ENCODE measurements around the gene MDGA2. TPM values are rescaled to one million over a fixed set of nuclear protein-coding genes. Genes with fewer than 3 reads are reported as not detected.
"Not testable (repeated sequence)": the region's sequence is repeated elsewhere in the genome, so short reads cannot be mapped to it uniquely, and the experiment has no call there.

MDGA2 gene
- polyA plus RNA-seq, 1 donor = 0.82 TPM

DNA sequence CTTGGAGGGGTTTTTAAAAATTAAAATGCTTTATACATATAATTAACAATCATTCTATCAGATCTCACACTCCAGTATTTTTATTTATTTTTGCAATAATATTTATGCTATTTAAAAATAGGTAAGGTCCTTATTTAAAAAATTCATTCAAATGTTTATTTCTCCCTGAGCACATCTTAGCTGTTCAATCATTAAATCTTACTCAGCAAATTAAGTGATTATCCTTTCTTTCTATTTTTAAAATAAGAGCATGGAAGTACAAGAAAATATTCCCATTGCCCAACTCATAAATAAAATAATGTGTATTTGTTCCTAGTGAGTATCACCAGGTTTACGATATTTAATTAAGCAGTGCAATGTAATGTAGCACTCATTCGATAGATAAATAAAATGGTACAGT, 666.7 kb downstream of the MDGA2 start:
- Histone ChIP-seq H3K27me3 (ENCODE audit: control insufficient read depth, insufficient read depth, low read length) (no peaks in the 10 kb centered on the region), H3K27ac (ENCODE audit: low read length) (no peak overlapping the region), H3K9me3 (ENCODE audit: control insufficient read depth, low read depth, low read length) (no peaks in the 10 kb centered on the region), H3K36me3 (ENCODE audit: control insufficient read depth, insufficient read depth, low read length) (no peaks in the 10 kb centered on the region), H3K4me3 (ENCODE audit: low read length) (no peak overlapping the region), H3K4me1 (ENCODE audit: control insufficient read depth, insufficient read depth, low read length) (no peaks in the 10 kb centered on the region)
- no peak for DNase-seq
- no CpG with 5 or more reads among the region's 2 CpGs for WGBS (ENCODE audit: insufficient coverage, low lambda C conversion rate)

DNA sequence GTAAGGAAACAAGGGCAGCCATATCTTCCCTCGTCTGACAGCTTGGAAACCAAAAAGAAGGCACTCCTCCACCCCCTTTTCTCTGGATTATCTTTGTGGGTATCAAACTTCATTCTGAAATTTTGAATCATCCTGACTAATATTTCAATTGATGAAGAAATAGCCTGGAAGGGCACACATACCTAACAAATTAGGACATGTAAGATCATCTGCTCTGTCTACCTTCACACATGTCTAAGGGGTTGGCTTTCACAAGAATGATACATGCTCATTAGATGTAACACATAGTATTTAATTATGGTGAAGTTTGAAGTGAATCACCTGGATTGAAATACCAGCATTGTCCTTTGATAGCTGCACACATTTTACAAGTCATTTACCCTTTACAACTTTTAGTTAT, 675.7 kb downstream of the MDGA2 start:
- H3K4me1 ChIP-seq (ENCODE audit: control insufficient read depth, insufficient read depth, low read length) = no peaks in the 10 kb centered on the region
- no peaks in the 10 kb centered on the region for H3K9me3 ChIP-seq (ENCODE audit: control insufficient read depth, low read depth, low read length)
- H3K27me3 ChIP-seq (ENCODE audit: control insufficient read depth, insufficient read depth, low read length) = no peaks in the 10 kb centered on the region
- H3K36me3 ChIP-seq (ENCODE audit: control insufficient read depth, insufficient read depth, low read length) = no peaks in the 10 kb centered on the region
- H3K4me3 ChIP-seq (ENCODE audit: low read length) = no peak overlapping the region
- no peak overlapping the region for H3K27ac ChIP-seq (ENCODE audit: low read length)
- no CpG with 5 or more reads among the region's 1 CpG for WGBS (ENCODE audit: insufficient coverage, low lambda C conversion rate)
- DNase-seq = no peak

DNA sequence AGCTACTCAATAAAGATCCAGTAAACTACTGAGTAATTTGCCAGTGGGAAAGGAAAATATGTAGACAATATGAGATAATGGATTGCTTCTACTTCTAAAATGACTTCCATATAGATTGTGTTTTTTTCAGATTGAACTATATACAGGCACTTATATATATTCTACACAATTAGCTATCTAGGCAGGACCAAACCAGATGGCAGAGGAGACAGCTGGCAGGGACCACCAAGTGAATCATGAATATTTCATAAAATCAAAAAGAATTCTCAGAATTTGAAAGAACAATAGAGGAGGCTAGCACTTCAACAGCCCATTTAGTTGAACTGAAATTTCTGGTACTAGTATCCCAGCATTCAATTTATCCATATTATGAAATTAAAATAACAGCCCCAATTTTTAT, 685.8 kb downstream of the MDGA2 start:
- H3K36me3 ChIP-seq (ENCODE audit: control insufficient read depth, insufficient read depth, low read length) = no peaks in the 10 kb centered on the region
- H3K4me1 ChIP-seq (ENCODE audit: control insufficient read depth, insufficient read depth, low read length) = no peaks in the 10 kb centered on the region
- no peaks in the 10 kb centered on the region for H3K27me3 ChIP-seq (ENCODE audit: control insufficient read depth, insufficient read depth, low read length)
- H3K9me3 ChIP-seq (ENCODE audit: control insufficient read depth, low read depth, low read length) = no peaks in the 10 kb centered on the region
- DNase-seq = no peak
- H3K27ac ChIP-seq (ENCODE audit: low read length) = no peak overlapping the region
- H3K4me3 ChIP-seq (ENCODE audit: low read length) = no peak overlapping the region

DNA sequence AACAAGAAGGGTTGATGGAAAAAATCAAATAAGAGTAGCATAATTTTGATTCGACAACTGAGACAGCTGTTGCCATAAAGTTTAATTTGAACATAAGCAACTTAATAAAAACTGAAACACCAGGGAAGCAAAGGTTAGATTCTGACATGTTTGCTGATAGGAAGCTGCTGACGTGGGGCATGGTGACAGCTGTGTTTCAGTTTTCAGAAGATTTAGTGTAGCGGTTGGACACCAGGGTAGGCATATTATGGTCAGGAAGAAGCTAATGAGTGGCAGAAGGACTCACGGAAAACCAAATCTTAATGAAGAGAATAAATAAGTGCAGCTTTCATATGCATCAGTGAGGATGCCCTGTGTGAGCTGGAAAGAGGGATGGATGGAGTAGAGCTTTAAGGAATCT, 687.1 kb downstream of the MDGA2 start:
- DNase-seq = no peak
- Histone ChIP-seq H3K4me1 (ENCODE audit: control insufficient read depth, insufficient read depth, low read length) (no peaks in the 10 kb centered on the region), H3K36me3 (ENCODE audit: control insufficient read depth, insufficient read depth, low read length) (no peaks in the 10 kb centered on the region), H3K9me3 (ENCODE audit: control insufficient read depth, low read depth, low read length) (no peaks in the 10 kb centered on the region), H3K4me3 (ENCODE audit: low read length) (no peak overlapping the region), H3K27ac (ENCODE audit: low read length) (no peak overlapping the region), H3K27me3 (ENCODE audit: control insufficient read depth, insufficient read depth, low read length) (no peaks in the 10 kb centered on the region)
- 80% methylated on average over 1 of the region's 4 CpGs for WGBS (ENCODE audit: insufficient coverage, low lambda C conversion rate)

DNA sequence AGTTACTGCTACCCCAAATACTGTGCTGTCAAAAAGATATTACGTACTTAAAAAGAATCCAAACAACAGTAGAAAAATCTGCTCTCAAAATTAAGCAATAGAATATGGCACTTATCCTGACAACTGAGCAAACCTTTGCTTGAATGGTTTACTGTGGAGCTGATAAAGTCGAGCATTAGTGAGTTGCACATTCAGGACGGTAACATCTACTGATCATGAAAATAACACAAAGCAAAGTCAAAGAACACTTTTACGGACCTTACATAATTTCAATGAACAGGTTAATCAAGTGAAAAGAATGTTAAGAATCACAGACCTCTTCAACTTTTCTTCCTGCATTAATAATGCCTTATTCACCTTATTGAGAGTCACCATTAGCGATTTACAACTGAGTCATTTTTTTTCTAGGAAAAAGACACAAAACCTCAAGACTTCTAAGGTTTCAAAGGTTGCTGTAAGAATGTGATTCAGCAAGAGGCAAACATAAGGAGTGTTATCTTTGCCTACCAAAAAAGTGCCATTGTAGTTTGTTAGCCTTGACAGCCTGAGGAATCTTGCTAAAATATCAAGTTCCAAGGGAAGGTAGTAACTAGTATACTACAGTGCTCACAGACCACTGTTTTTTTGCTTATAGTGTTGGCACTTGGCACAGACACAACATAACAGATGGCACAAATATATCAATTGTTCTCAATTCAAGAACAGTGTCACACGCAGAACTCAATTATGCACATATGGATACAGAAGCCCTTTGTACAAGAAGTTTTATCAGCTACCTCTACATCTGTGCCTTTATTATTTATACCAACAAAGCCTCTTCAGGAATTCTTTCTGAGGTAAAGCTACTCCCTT, 689.6 kb downstream of the MDGA2 start:
- WGBS (ENCODE audit: insufficient coverage, low lambda C conversion rate) = 83% methylated on average over 1 of the region's 6 CpGs
- DNase-seq = peak in 1 of 2 donors; percentile 14
- Histone ChIP-seq H3K4me1 (ENCODE audit: control insufficient read depth, insufficient read depth, low read length) (no peaks in the 10 kb centered on the region), H3K36me3 (ENCODE audit: control insufficient read depth, insufficient read depth, low read length) (no peaks in the 10 kb centered on the region), H3K27me3 (ENCODE audit: control insufficient read depth, insufficient read depth, low read length) (no peaks in the 10 kb centered on the region), H3K27ac (ENCODE audit: low read length) (no peak overlapping the region), H3K9me3 (ENCODE audit: control insufficient read depth, low read depth, low read length) (no peaks in the 10 kb centered on the region), H3K4me3 (ENCODE audit: low read length) (no peak overlapping the region)

DNA sequence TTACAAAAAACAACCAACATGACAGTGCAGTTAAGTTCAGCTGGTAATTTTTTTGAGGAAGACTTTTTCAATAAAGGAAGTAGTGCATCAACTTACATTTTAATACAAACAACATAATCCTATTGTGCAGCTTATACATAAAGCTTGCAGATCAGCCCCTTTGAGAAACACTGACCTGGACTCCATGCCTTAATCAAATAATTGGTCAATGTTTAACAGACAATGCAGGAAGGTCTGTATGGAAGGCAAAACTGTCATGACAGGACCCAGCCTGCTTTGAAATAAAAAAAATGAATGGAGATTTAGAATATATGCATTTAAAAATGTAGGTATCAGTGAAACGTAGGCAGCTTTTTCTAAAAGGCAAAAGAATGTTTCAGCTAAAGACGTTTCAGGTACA, 702.1 kb downstream of the MDGA2 start:
- H3K4me1 ChIP-seq (ENCODE audit: control insufficient read depth, insufficient read depth, low read length) = no peaks in the 10 kb centered on the region
- 42% methylated on average over 2 of the region's 2 CpGs for WGBS (ENCODE audit: insufficient coverage, low lambda C conversion rate)
- no peak overlapping the region for H3K27ac ChIP-seq (ENCODE audit: low read length)
- DNase-seq = peak in 1 of 2 donors; percentile 5
- no peaks in the 10 kb centered on the region for H3K9me3 ChIP-seq (ENCODE audit: control insufficient read depth, low read depth, low read length)
- H3K27me3 ChIP-seq (ENCODE audit: control insufficient read depth, insufficient read depth, low read length) = no peaks in the 10 kb centered on the region
- no peaks in the 10 kb centered on the region for H3K36me3 ChIP-seq (ENCODE audit: control insufficient read depth, insufficient read depth, low read length)
- no peak overlapping the region for H3K4me3 ChIP-seq (ENCODE audit: low read length)

DNA sequence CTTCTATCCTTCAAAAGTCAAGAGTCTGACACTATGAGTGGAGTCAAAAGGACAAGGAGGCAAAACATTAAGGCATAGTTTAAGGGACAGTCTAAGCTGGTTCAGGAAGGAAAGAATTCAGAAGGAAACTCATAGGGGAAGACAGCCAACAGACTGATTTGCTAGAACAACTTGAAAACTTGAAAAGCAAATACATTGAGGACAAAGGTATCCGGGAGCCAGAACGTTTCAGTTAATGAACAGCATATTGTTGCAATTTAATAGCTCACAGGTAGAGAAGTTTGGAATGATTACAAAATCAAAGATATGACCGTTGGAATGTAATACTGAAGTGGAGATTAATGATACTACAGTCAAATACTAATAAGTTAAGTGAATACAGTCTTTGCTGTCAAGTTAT, 711.0 kb downstream of the MDGA2 start:
- peak in 1 of 2 donors; percentile 57 for DNase-seq
- Histone ChIP-seq H3K4me3 (ENCODE audit: low read length) (no peak overlapping the region), H3K9me3 (ENCODE audit: control insufficient read depth, low read depth, low read length) (no peaks in the 10 kb centered on the region), H3K27me3 (ENCODE audit: control insufficient read depth, insufficient read depth, low read length) (no peaks in the 10 kb centered on the region), H3K27ac (ENCODE audit: low read length) (peak overlapping the region; percentile 6), H3K36me3 (ENCODE audit: control insufficient read depth, insufficient read depth, low read length) (no peaks in the 10 kb centered on the region), H3K4me1 (ENCODE audit: control insufficient read depth, insufficient read depth, low read length) (no peaks in the 10 kb centered on the region)
- WGBS (ENCODE audit: insufficient coverage, low lambda C conversion rate) = no CpG with 5 or more reads among the region's 3 CpGs

DNA sequence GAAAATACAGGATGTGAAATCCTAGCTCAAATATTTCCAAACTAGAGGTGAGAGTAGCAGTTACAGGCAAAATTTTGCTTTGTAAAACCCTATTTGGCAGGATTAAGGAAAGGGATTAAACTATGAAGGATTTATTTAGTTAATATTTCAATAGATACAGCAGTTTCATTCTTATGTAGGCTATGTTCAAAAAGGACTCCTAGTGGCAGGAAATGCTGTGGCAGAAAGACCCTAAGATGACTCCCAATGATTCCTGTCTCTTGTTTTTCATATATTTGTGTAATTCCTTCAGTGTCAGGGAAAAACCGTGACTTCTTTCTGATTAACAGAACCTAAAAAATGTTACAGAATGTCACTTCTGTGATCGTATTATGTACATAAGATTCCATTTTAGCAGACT, 724.3 kb downstream of the MDGA2 start:
- no peaks in the 10 kb centered on the region for H3K4me1 ChIP-seq (ENCODE audit: control insufficient read depth, insufficient read depth, low read length)
- no peaks in the 10 kb centered on the region for H3K36me3 ChIP-seq (ENCODE audit: control insufficient read depth, insufficient read depth, low read length)
- H3K9me3 ChIP-seq (ENCODE audit: control insufficient read depth, low read depth, low read length) = no peaks in the 10 kb centered on the region
- no peak overlapping the region for H3K27ac ChIP-seq (ENCODE audit: low read length)
- H3K4me3 ChIP-seq (ENCODE audit: low read length) = no peak overlapping the region
- 100% methylated on average over 2 of the region's 2 CpGs for WGBS (ENCODE audit: insufficient coverage, low lambda C conversion rate)
- DNase-seq = peak in 1 of 2 donors; percentile 7
- no peaks in the 10 kb centered on the region for H3K27me3 ChIP-seq (ENCODE audit: control insufficient read depth, insufficient read depth, low read length)

DNA sequence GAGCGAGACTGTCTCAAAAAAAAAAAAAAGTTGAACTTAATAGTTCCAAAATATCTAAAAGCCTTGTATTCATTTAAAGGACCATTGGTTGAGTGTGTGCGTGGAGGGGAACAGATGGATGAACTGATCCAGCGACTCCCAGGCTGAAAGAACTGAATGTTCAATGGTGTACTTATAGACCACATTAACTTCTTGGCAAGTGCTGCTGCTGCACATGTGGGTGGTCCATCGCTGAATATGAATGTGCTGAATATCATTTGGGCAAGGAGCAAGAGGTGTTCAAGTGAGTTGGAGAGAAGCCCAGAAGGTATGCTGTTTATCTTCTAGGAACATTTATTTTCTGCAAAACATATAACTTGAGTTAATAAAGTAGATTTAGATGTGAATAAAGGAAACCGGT, 734.8 kb downstream of the MDGA2 start:
- H3K9me3 ChIP-seq (ENCODE audit: control insufficient read depth, low read depth, low read length) = no peaks in the 10 kb centered on the region
- no peak overlapping the region for H3K27ac ChIP-seq (ENCODE audit: low read length)
- H3K27me3 ChIP-seq (ENCODE audit: control insufficient read depth, insufficient read depth, low read length) = no peaks in the 10 kb centered on the region
- no peaks in the 10 kb centered on the region for H3K36me3 ChIP-seq (ENCODE audit: control insufficient read depth, insufficient read depth, low read length)
- H3K4me3 ChIP-seq (ENCODE audit: low read length) = no peak overlapping the region
- WGBS (ENCODE audit: insufficient coverage, low lambda C conversion rate) = no CpG with 5 or more reads among the region's 5 CpGs
- DNase-seq = no peak
- H3K4me1 ChIP-seq (ENCODE audit: control insufficient read depth, insufficient read depth, low read length) = no peaks in the 10 kb centered on the region

DNA sequence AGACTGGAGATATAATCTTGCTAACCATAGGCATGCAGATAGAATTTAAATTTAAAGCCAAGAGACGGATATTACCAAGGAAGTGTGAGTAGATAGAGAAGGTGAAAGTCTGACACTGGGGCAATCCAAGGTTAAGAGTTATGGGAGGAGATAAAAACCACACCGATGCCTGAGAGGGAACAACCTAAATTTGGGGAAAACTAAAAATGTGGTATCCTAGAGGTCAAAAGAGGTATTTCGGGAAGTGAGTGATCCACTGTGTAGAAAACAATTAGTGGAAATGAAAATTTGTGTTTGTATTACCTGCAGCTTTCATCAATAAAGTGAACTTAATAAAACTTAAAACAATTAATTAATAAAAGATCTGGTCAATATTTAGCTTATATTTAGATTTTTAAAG, 754.9 kb downstream of the MDGA2 start:
- no peaks in the 10 kb centered on the region for H3K4me1 ChIP-seq (ENCODE audit: control insufficient read depth, insufficient read depth, low read length)
- no peaks in the 10 kb centered on the region for H3K27me3 ChIP-seq (ENCODE audit: control insufficient read depth, insufficient read depth, low read length)
- no peaks in the 10 kb centered on the region for H3K9me3 ChIP-seq (ENCODE audit: control insufficient read depth, low read depth, low read length)
- H3K36me3 ChIP-seq (ENCODE audit: control insufficient read depth, insufficient read depth, low read length) = no peaks in the 10 kb centered on the region
- 83% methylated on average over 1 of the region's 3 CpGs for WGBS (ENCODE audit: insufficient coverage, low lambda C conversion rate)
- DNase-seq = no peak
- no peak overlapping the region for H3K27ac ChIP-seq (ENCODE audit: low read length)
- no peak overlapping the region for H3K4me3 ChIP-seq (ENCODE audit: low read length)

DNA sequence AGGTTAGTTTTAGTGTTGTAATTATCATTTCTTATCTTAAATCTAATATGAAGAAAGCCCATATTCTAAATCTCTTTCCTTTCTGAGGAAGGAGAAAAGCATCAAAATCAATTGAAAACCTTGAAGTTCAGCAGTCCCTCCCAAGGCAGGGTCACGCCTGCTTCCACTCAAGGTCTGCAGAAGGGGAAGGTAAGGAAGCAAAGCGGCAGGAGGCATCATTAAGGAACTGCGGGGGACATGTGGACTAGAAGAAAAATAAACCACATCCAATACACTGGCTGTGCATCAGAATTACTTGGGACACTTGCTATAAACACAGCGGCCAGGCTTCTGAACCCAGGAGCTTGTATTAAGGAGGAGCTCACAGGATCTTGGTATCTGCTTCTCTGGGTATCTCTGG, 759.9 kb downstream of the MDGA2 start:
- H3K4me3 ChIP-seq (ENCODE audit: low read length); H3K9me3 ChIP-seq (ENCODE audit: control insufficient read depth, low read depth, low read length); H3K27ac ChIP-seq (ENCODE audit: low read length); DNase-seq; H3K27me3 ChIP-seq (ENCODE audit: control insufficient read depth, insufficient read depth, low read length); H3K36me3 ChIP-seq (ENCODE audit: control insufficient read depth, insufficient read depth, low read length); H3K4me1 ChIP-seq (ENCODE audit: control insufficient read depth, insufficient read depth, low read length): not testable (repeated sequence)
- WGBS (ENCODE audit: insufficient coverage, low lambda C conversion rate) = no CpG with 5 or more reads among the region's 4 CpGs

Data from large intestine (tissue), 3 donors.